Fibroblast of pulmonary artery (primary cell): ENCODE data around the gene BMP7.

Source experiments
- DNase-seq: peaks from one replicate; pipeline ENCODE4 v3.0.0-alpha.2; 2010; ENCODE audit warnings: low read depth
- H3K4me3 ChIP-seq: replicated peaks from 2 replicates; pipeline ENCODE4 v1.5.1; 2011; ENCODE audit warnings: low read depth, mild to moderate bottlenecking, control low read depth, low read length, moderate library complexity
- CTCF ChIP-seq: IDR thresholded peaks from 2 replicates; pipeline ENCODE4 v1.5.1; 2011; ENCODE audit warnings: mild to moderate bottlenecking, control low read depth, low read length, inconsistent platforms; ENCODE audit errors: missing control alignments

The BMP7 gene

DNA sequence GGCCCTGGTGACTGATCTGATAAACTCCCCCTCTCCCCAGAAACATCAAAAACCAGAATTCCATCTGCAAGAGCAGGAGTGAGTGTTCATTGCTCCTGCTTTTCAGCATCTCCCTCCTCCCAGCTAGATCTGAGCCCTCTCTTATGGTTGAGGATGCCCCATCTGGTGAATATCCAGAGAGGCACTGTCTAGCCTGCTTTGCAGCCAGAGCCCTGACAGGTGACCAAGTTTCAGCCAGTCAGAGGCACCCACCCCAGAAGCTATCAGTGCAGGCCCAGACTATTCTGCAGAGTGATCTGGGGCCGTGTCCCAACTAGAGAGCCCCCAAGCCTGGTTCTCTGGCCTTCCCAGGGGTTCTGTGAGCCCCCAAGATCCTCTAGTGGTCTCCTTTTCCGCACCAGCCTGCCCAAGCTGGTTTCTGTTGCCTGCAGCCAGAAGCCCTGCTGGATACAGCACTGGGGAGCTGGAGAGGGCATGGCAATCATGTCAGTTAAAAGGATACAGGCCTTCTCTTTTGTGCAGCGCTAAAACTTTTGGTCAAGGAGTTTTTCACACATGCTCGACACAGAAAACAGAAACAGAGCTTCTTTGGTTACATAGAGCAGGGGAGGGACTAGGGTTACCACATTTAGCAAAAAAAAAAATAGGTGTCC, 6.6 kb upstream of the BMP7 start:
- H3K4me3 ChIP-seq: no peak overlapping the region
- no peak for DNase-seq
- TF ChIP-seq CTCF: no peak

DNA sequence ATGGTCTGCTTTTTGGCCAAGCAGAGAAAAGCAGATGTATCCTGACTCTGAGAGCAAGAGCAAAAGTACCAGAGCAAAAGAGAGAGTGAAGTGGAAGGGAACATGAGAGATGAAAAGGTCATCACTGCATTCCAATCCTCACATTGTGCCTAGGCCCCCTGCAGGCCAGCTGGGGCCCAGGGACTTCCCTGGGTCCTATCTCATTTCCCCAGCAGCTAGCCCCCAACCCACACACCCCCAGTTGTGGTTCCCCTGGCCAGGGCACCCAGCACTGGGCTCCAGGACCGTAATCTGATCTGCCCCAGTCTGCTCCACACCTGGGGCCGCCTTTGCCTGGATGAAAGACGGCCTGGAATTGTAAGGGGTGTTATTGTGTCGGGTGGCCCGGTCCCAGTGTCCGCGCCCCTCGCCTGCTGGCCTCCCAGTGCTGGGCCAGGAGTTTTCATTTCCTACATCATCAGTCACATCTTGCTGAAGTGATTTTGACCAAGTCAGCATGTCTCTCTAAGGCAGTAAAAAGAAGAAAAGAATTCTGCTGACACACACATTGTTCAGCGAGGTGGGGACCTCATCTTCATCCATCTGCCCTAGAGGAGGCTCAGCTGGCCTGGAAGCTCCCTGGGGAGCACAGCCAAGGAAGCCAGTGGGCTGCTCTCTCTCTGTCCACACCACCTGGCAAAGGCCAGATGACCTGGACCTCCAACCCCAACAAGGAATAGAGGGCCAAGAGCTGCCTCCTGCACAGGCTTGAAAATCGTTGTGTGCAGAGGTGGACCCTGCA, 4.0 kb upstream of the BMP7 start:
- no peak for TF ChIP-seq CTCF
- DNase-seq: no peak
- H3K4me3 ChIP-seq: no peak overlapping the region

DNA sequence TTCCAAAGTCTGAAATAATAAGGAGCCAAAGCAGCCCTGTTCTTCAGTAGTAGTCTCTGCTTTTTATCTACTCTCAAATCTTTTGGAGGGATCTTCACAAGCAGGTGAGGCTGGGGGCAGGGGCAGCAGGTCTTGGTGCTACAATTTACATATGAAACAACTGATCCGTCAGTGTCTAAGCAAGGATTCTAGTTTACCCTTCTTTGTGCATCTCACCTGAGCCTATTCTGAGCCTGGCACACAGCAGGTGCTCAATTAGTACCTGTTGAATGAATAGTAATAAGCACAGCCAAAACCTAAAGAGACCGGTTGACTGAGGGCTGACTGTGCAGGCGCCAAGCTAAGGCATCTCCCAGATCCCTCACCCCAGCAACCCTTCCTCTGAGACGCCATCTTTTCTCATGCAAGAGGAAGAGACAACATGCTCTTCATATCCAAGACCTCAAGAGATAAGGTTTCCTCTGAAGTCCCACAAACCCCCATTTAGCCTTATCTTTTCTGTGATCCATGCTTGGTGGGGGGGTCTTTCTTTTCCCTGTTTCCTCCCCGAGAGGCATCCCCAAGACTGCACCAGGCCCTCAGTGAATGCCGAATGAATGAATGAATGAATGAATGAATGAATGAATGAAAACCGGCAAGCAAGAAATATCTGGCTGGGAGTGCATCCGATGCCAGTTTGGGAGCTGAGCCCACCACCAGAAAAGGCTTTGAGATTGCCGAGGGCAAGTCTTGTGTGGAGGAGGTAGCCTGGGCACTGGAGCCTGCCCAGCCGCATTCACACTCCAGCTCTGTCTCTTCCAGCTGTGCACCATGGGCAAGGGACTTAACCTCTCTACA, 2.9 kb upstream of the BMP7 start:
- TF ChIP-seq CTCF: no peak
- no peak overlapping the region for H3K4me3 ChIP-seq
- no peak for DNase-seq

GRCh38 chr20:57268399-57269076, 2.1 kb upstream of the BMP7 start:
- H3K4me3 ChIP-seq: no peak overlapping the region

GRCh38 chr20:57267158-57267821, 849 bp upstream of the BMP7 start:
- no peak for TF ChIP-seq CTCF
- H3K4me3 ChIP-seq: no peak overlapping the region
- no peak for DNase-seq

More at GRCh38 chr20:57268399-57269076, 2.1 kb upstream of the BMP7 start:
- DNase-seq: no peak
- no peak for TF ChIP-seq CTCF

GRCh38 chr20:57265997-57266290, 497 bp downstream of the BMP7 start:
- no peak overlapping the region for H3K4me3 ChIP-seq
- TF ChIP-seq CTCF: no peak
- no peak for DNase-seq
